PC-9 (cell line): ENCODE measurements around the gene DHTKD1. TPM values are rescaled to one million over a fixed set of nuclear protein-coding genes. Genes with fewer than 3 reads are reported as not detected.

Experiments
- BruUV-seq: library from RNA; stranded (reverse); fragments of 400-500 nt; replicated peaks from 2 replicates; lab custom pipeline; 2021; lab: Mats Ljungman, UMichigan
- CTCF ChIA-PET: fragments of 300-600 bp; sonication (Branson Sonifier 250); formaldehyde crosslinking; loops from one replicate; lab custom pipeline; 2022; ENCODE audit warnings: antibody characterized with exemption; lab: Charles Lee
- POLR2A ChIA-PET: fragments of 300-600 bp; sonication (Branson Sonifier 250); formaldehyde crosslinking; loops from one replicate; lab custom pipeline; 2022; ENCODE audit warnings: antibody characterized with exemption; ENCODE audit not compliant: unreplicated experiment; lab: Charles Lee
- DNase-seq, 2 experiments: peaks; one replicate each; pipeline versions ENCODE4 v3.0.0 to v3.0.0-alpha.2; 2015 to 2022; ENCODE audit warnings: mixed read lengths in 1 of 2
- H2AFZ ChIP-seq: fragments of 200-600 bp; sonication (generic); 2 replicates; pipeline ENCODE4 v1.8.1; 2017; ENCODE audit warnings: antibody characterized with exemption
- H3F3A ChIP-seq: fragments of 200-600 bp; sonication (generic); 2 replicates; pipeline ENCODE4 v1.8.1; 2017; ENCODE audit warnings: antibody characterized with exemption, mild to moderate bottlenecking, low read depth; ENCODE audit not compliant: insufficient read depth
- H3K27ac ChIP-seq: fragments of 200-600 bp; sonication (generic); 2 replicates; pipeline ENCODE4 v1.6.1; 2016; ENCODE audit warnings: mixed run types
- H3K27me3 ChIP-seq: fragments of 200-600 bp; sonication (generic); 2 replicates; pipeline ENCODE4 v1.6.1; 2016; ENCODE audit warnings: low read depth, mixed run types; ENCODE audit not compliant: insufficient read depth
- H3K36me3 ChIP-seq: fragments of 200-600 bp; sonication (generic); 2 replicates; pipeline ENCODE4 v1.6.1; 2016; ENCODE audit warnings: low read depth, mixed run types
- H3K4me1 ChIP-seq: fragments of 200-600 bp; sonication (generic); replicated peaks from 2 replicates; pipeline ENCODE4 v1.6.1; 2016; ENCODE audit warnings: mixed run types; ENCODE audit not compliant: insufficient read depth
- H3K4me2 ChIP-seq: fragments of 200-600 bp; sonication (generic); 2 replicates; pipeline ENCODE4 v1.6.1; 2017; ENCODE audit warnings: mixed run types
- H3K4me3 ChIP-seq: fragments of 200-600 bp; sonication (generic); 2 replicates; pipeline ENCODE4 v1.6.1; 2016; ENCODE audit warnings: mixed run types
- H3K79me2 ChIP-seq: fragments of 200-600 bp; sonication (generic); 2 replicates; pipeline ENCODE4 v1.6.1; 2017; ENCODE audit warnings: low read depth, mixed run types
- H3K9me2 ChIP-seq: fragments of 200-600 bp; sonication (generic); 2 replicates; pipeline ENCODE4 v1.8.1; 2017; ENCODE audit warnings: mild to moderate bottlenecking; ENCODE audit not compliant: insufficient read depth
- H3K9me3 ChIP-seq: fragments of 200-600 bp; sonication (generic); 2 replicates; pipeline ENCODE4 v1.8.1; 2016; ENCODE audit warnings: low read depth; ENCODE audit not compliant: insufficient read depth
- H4K20me1 ChIP-seq: fragments of 200-600 bp; sonication (generic); 2 replicates; pipeline ENCODE4 v1.8.1; 2017; ENCODE audit not compliant: insufficient read depth
- EZH2 ChIP-seq: fragments of 200-600 bp; sonication (generic); IDR thresholded peaks from 2 replicates; pipeline ENCODE4 v1.8.0; 2017; ENCODE audit warnings: antibody characterized with exemption, low read depth
- intact Hi-C: fragments of 100-400 bp; cut with micrococcal nuclease; formaldehyde crosslinking; loops from one replicate; pipeline ENCODE4 v1.10.0; 2022; ENCODE audit not compliant: unreplicated experiment
- total RNA-seq: library from RNA; stranded (reverse); gene quantifications from 2 replicates; pipeline ENCODE4 v1.2.3, GENCODE V29; 2021
- TF ChIP-seq, protein P1 (sequence below): fragments of 200-600 bp; sonication (generic); conservative IDR thresholded peaks from 2 replicates; pipeline ENCODE4 v1.6.1; 2017; ENCODE audit warnings: mixed run types, antibody characterized with exemption, mild to moderate bottlenecking, moderate library complexity

Gene DHTKD1
- total RNA-seq, 1 experiment from 2014 or later: 41.1 TPM

DNA sequence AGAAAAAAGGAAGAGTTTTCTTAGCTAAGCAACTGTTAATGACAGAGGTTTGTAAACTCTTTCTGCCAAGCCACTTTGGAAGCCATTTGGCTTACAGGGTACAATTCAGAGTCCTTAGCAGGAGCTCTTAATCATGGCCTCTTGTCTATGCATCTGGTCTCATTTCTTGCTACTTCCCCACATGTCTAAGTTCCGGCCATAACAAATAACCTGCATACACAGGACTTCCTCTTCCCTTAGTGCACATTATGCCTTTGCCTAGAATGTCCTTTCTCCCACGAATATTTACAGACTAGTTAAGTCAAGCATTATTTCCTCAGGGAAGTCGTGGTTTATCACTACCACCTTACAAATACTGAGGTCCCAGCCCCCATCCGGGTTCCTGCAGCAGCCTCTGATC is 17.5 kb upstream of the DHTKD1 start:
- H3K9me3 ChIP-seq: no peaks in the 10 kb centered on the region
- ChIA-PET CTCF (no interaction called here), POLR2A (no interaction called here)
- H2AFZ ChIP-seq: no peak overlapping the region
- H3K9me2 ChIP-seq: no peaks in the 10 kb centered on the region
- H3K4me1 ChIP-seq: no peaks in the 10 kb centered on the region
- H3K27me3 ChIP-seq: no peaks in the 10 kb centered on the region
- no peak overlapping the region for H3K4me2 ChIP-seq
- H3K4me3 ChIP-seq: no peak overlapping the region
- no peaks in the 10 kb centered on the region for H3F3A ChIP-seq
- H3K27ac ChIP-seq: no peak overlapping the region
- intact Hi-C loops: no loop called here
- TF ChIP-seq, protein P1, sequence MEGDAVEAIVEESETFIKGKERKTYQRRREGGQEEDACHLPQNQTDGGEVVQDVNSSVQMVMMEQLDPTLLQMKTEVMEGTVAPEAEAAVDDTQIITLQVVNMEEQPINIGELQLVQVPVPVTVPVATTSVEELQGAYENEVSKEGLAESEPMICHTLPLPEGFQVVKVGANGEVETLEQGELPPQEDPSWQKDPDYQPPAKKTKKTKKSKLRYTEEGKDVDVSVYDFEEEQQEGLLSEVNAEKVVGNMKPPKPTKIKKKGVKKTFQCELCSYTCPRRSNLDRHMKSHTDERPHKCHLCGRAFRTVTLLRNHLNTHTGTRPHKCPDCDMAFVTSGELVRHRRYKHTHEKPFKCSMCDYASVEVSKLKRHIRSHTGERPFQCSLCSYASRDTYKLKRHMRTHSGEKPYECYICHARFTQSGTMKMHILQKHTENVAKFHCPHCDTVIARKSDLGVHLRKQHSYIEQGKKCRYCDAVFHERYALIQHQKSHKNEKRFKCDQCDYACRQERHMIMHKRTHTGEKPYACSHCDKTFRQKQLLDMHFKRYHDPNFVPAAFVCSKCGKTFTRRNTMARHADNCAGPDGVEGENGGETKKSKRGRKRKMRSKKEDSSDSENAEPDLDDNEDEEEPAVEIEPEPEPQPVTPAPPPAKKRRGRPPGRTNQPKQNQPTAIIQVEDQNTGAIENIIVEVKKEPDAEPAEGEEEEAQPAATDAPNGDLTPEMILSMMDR: no peak
- TF ChIP-seq EZH2: no peak
- no peaks in the 10 kb centered on the region for H3K79me2 ChIP-seq
- no TSS peak for BruUV-seq
- H3K36me3 ChIP-seq: no peaks in the 10 kb centered on the region
- DNase-seq: no peak
- H4K20me1 ChIP-seq: no peaks in the 10 kb centered on the region

DNA sequence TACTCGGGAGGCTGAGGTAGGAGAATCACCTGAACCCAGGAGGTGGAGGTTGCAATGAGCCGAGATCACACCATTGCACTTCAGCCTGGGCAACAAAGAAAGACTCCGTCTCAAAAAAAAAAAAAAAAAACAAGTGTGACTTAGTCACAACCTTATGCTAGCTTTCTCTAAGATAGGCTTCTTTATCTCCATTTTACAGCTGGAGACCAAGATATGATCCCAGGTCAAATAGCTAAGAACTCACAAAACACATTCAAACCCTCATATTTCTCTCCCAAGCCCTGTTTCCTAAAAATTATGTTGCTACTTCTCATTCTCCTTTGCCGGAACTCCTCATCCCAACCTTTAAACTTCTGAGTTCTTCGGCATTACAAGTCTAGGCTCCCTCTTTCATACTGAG is 13.0 kb upstream of the DHTKD1 start:
- H3K9me2 ChIP-seq: no peaks in the 10 kb centered on the region
- no peaks in the 10 kb centered on the region for H3K9me3 ChIP-seq
- H3K27ac ChIP-seq: no peak overlapping the region
- H2AFZ ChIP-seq: no peak overlapping the region
- H4K20me1 ChIP-seq: no peaks in the 10 kb centered on the region
- no TSS peak for BruUV-seq
- intact Hi-C loops: no loop called here
- H3K4me3 ChIP-seq: no peak overlapping the region
- H3K4me1 ChIP-seq: no peaks in the 10 kb centered on the region
- ChIA-PET POLR2A (no interaction called here), CTCF (no interaction called here)
- no peaks in the 10 kb centered on the region for H3F3A ChIP-seq
- no peak for DNase-seq
- H3K27me3 ChIP-seq: no peaks in the 10 kb centered on the region
- TF ChIP-seq EZH2: no peak
- TF ChIP-seq, protein P1: no peak
- no peaks in the 10 kb centered on the region for H3K79me2 ChIP-seq
- no peak overlapping the region for H3K4me2 ChIP-seq
- H3K36me3 ChIP-seq: no peaks in the 10 kb centered on the region

DNA sequence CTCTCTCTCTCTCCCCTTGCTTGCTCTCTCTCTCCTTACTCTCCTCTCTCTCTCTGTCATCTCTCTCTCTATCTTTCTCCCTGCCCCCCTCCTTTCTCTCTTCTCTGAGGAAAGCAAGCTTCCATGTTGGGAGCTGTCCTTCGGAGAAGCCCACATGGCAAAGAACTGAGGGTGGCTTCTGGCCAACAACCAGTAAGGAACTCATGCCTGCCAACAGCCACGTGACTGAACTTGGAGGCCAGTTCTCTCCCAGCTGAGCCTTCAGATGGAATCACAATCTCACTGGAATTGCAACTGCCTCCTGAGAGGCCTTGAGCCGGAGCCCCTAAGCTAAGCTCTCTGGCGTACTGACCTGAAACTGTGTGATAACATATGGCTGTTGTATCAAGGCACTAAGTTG is 12.0 kb upstream of the DHTKD1 start:
- Histone ChIP-seq H3F3A (no peaks in the 10 kb centered on the region), H3K27me3 (no peaks in the 10 kb centered on the region), H3K9me2 (no peaks in the 10 kb centered on the region), H4K20me1 (no peaks in the 10 kb centered on the region), H3K9me3 (no peaks in the 10 kb centered on the region), H3K4me2 (no peak overlapping the region), H3K4me1 (no peaks in the 10 kb centered on the region), H3K36me3 (no peaks in the 10 kb centered on the region), H3K27ac (no peak overlapping the region), H2AFZ (no peak overlapping the region), H3K4me3 (no peak overlapping the region), H3K79me2 (no peaks in the 10 kb centered on the region)
- ChIA-PET CTCF (no interaction called here), POLR2A (interaction anchor here (0.5 kb wide), 1 partner anchor 32 kb away, joined by 3 read pairs; no protein-coding TSS in a partner anchor)
- TF ChIP-seq, protein P1: no peak
- no peak for TF ChIP-seq EZH2
- no peak for DNase-seq
- no TSS peak for BruUV-seq
- intact Hi-C loops: no loop called here
